K562 (cell line): ENCODE data around the gene PDCD1. TPM values are rescaled to one million over a fixed set of nuclear protein-coding genes. Genes with fewer than 3 reads are reported as not detected.

Experiments
- ATAC-seq: fragments of 200-7000 bp; cut with Tn5 transposase; 3 replicates; pipeline ENCODE4 v1.9.1; 2020; ENCODE audit warnings: moderate library complexity
- Bru-seq: library from RNA; stranded (reverse); fragments of 400-500 nt; gene quantifications from one replicate; lab custom pipeline; 2021; lab: Mats Ljungman, UMichigan
- BruChase-seq, 2 experiments: library from RNA; stranded (reverse); fragments of 400-500 nt; gene quantifications; one replicate each; lab custom pipeline; 2021; lab: Mats Ljungman, UMichigan
- BruUV-seq: library from RNA; stranded (reverse); fragments of 400-500 nt; replicated peaks from 2 replicates; lab custom pipeline; 2021; lab: Mats Ljungman, UMichigan
- CTCF ChIA-PET: fragments of 300-600 bp; formaldehyde crosslinking; extraction: SDS; loops from one replicate; lab custom pipeline; 2021; ENCODE audit warnings: low intra/inter-chr PET ratio; lab: Yijun Ruan, JAX
- POLR2A ChIA-PET: fragments of 300-600, 350-650 bp; sonication (Branson Sonifier 250); formaldehyde crosslinking; extraction: SDS; loops from one replicate; lab custom pipeline; 2021; ENCODE audit warnings: antibody characterized with exemption, inconsistent platforms; lab: Yijun Ruan, JAX
- DNase-seq, 4 experiments: peaks; one replicate each; pipeline versions ENCODE4 v3.0.0 to v3.0.0-alpha.2; 2011 to 2018; ENCODE audit warnings: low spot score in 3 of 4, mixed read lengths in 3 of 4; ENCODE audit errors: extremely low read depth in 1 of 4
- FAIRE-seq: peaks from 2 replicates; lab custom pipeline; 2011; peaks lifted over from hg19 to GRCh38; lab: Jason Lieb, UNC
- H2AFZ ChIP-seq: 2 replicates; pipeline ENCODE4 v1.6.0; 2011; ENCODE audit warnings: low read depth, low read length, control low read depth, inconsistent platforms
- H3K27ac ChIP-seq: fragments of 200-600 bp; 3 replicates; pipeline ENCODE4 v1.8.0; 2011; ENCODE audit warnings: low read depth, mild to moderate bottlenecking, control low read depth, inconsistent platforms, low read length, moderate library complexity, mixed read lengths; ENCODE audit errors: extremely low read depth
- H3K27me3 ChIP-seq, 2 experiments: fragments of 300-600 bp in 1 of 2; 2 replicates in 1 of 2; 3 replicates in 1 of 2; pipeline versions ENCODE4 v1.6.0 to v1.8.0; 2011; ENCODE audit warnings: inconsistent platforms in 2 of 2, low read length in 2 of 2, mild to moderate bottlenecking in 1 of 2, mixed read lengths in 1 of 2, moderate library complexity in 1 of 2; ENCODE audit not compliant: control insufficient read depth in 2 of 2, insufficient read depth in 2 of 2
- H3K36me3 ChIP-seq: fragments of 300-600 bp; 3 replicates; pipeline ENCODE4 v1.8.0; 2011; ENCODE audit warnings: mild to moderate bottlenecking, low read length, inconsistent platforms; ENCODE audit not compliant: control insufficient read depth, insufficient read depth
- H3K4me1 ChIP-seq, 2 experiments: fragments of 200-600 bp in 1 of 2; replicated peaks in 1 of 2; 2 replicates in 1 of 2; 3 replicates in 1 of 2; pipeline versions ENCODE4 v1.5.1 to v1.8.0; 2011; ENCODE audit warnings: inconsistent platforms in 2 of 2, low read length in 2 of 2, mild to moderate bottlenecking in 1 of 2, mixed read lengths in 1 of 2, moderate library complexity in 1 of 2; ENCODE audit not compliant: control insufficient read depth in 2 of 2, insufficient read depth in 2 of 2
- H3K4me2 ChIP-seq: 2 replicates; pipeline ENCODE4 v1.6.1; 2011; ENCODE audit warnings: low read length, control low read depth, inconsistent platforms, mixed read lengths; ENCODE audit not compliant: insufficient read depth
- H3K4me3 ChIP-seq: fragments of 200-600 bp; sonication (generic), shearing (Covaris generic); 2 replicates; pipeline ENCODE4 v1.5.1; 2016; ENCODE audit warnings: control low read depth, inconsistent platforms
- H3K79me2 ChIP-seq: fragments of 200-600 bp; 3 replicates; pipeline ENCODE4 v1.8.0; 2011; ENCODE audit warnings: low read length, inconsistent platforms; ENCODE audit not compliant: control insufficient read depth, insufficient read depth
- H3K9ac ChIP-seq, 2 experiments: 2 replicates each; pipeline versions ENCODE4 v1.6.0 to v1.6.1; 2011; ENCODE audit warnings: low read depth in 2 of 2, low read length in 2 of 2, control low read depth in 1 of 2, inconsistent platforms in 1 of 2, mild to moderate bottlenecking in 1 of 2, mixed read lengths in 1 of 2; ENCODE audit not compliant: insufficient read depth in 1 of 2
- H3K9me1 ChIP-seq: one replicate; pipeline ENCODE4 v1.6.0; 2011; ENCODE audit warnings: inconsistent platforms, mild to moderate bottlenecking, low read length, moderate library complexity; ENCODE audit not compliant: control insufficient read depth, insufficient read depth
- H3K9me3 ChIP-seq: replicated peaks from 2 replicates; pipeline ENCODE4 v1.5.1; 2011; ENCODE audit warnings: low read depth, low read length, inconsistent platforms; ENCODE audit not compliant: control insufficient read depth, insufficient read depth
- H4K20me1 ChIP-seq: replicated peaks from 2 replicates; pipeline ENCODE4 v1.6.1; 2011; ENCODE audit warnings: low read length, inconsistent platforms, mixed read lengths; ENCODE audit not compliant: control insufficient read depth, insufficient read depth
- EGR1 ChIP-seq: fragments of 450-650 bp; conservative IDR thresholded peaks from 2 replicates; pipeline ENCODE4 v1.6.1; 2017; ENCODE audit warnings: mild to moderate bottlenecking
- EHMT2 ChIP-seq: fragments of 450-650 bp; IDR thresholded peaks from 2 replicates; pipeline ENCODE4 v1.6.1; 2018; ENCODE audit warnings: antibody characterized with exemption
- KHSRP ChIP-seq: fragments of 450-650 bp; IDR thresholded peaks from 2 replicates; pipeline ENCODE4 v1.6.1; 2017
- NCOA1 ChIP-seq: fragments of 450-650 bp; IDR thresholded peaks from 2 replicates; pipeline ENCODE4 v1.6.1; 2016; ENCODE audit warnings: low read depth
- NFIC ChIP-seq: fragments of 450-650 bp; IDR thresholded peaks from 2 replicates; pipeline ENCODE4 v1.6.1; 2017; ENCODE audit warnings: mild to moderate bottlenecking, inconsistent platforms
- PHB ChIP-seq: fragments of 250-450 bp; sonication (Bioruptor Pico); IDR thresholded peaks from 2 replicates; pipeline ENCODE4 v1.5.0; 2021
- POLR2G ChIP-seq: fragments of 200-400 bp; formaldehyde crosslinking; IDR thresholded peaks from 2 replicates; pipeline ENCODE4 v1.6.1; 2017; ENCODE audit warnings: low read depth, mild to moderate bottlenecking, antibody characterized with exemption, low read length, moderate library complexity
- ZKSCAN3 ChIP-seq: fragments of 250-450 bp; sonication (Bioruptor Pico); IDR thresholded peaks from 2 replicates; pipeline ENCODE4 v1.4.0; 2020
- ZNF224 ChIP-seq: sonication (generic); formaldehyde crosslinking; IDR thresholded peaks from 2 replicates; pipeline ENCODE4 v1.8.0; 2022; ENCODE audit warnings: mild to moderate bottlenecking, missing genetic modification reagents
- WGBS: fragments of 100-300 bp; shearing (Covaris generic); methylation state at CpG from one replicate; pipeline ENCODE4 v1.1.6; 2016; ENCODE audit warnings: low coverage, mixed read lengths; ENCODE audit not compliant: insufficient coverage; ENCODE audit errors: missing lambda C conversion rate; 5-methylcytosine and 5-hydroxymethylcytosine counted together
- in situ Hi-C: fragments of 300-500 bp; cut with MboI; formaldehyde crosslinking; loops from 4 replicates; pipeline ENCODE4 v1.15.0; 2018; ENCODE audit warnings: inconsistent platforms, mixed read lengths
- intact Hi-C: fragments of 100-400 bp; cut with micrococcal nuclease; formaldehyde crosslinking; loops from 2 replicates; pipeline ENCODE4 v1.14.2; 2022
- long read RNA-seq, 3 experiments: library from polyadenylated mRNA in 2 of 3; library from RNA in 1 of 3; unstranded in 2 of 3; stranded (forward) in 1 of 3; transcript quantifications; one replicate each; pipeline ENCODE4 v2.0.0, GENCODE V29; 2019 to 2022
- polyA minus RNA-seq, 3 experiments: library from RNA; depleted of rRNA, polyadenylated mRNA; stranded (reverse); fragments of >200 nt; gene quantifications; 2 replicates each; pipeline ENCODE4 v1.2.3, GENCODE V29; 2011
- polyA plus RNA-seq, 8 experiments: library from polyadenylated mRNA; depleted of rRNA in 4 of 8; stranded (reverse) in 5 of 8; unstranded in 3 of 8; fragments of >200 nt; fragmentation: Nextera tagmentation in 2 of 8; fragmentation: Illumina TruSeq in 1 of 8; extraction: Ambion mirVana in 2 of 8; extraction: Trizol in 1 of 8; gene quantifications; 2 replicates each; pipeline versions ENCODE4 v1.2.1 to v1.2.3, GENCODE V29; 2011 to 2014; ENCODE audit warnings: inconsistent platforms in 1 of 8, missing spikeins in 1 of 8
- total RNA-seq, 7 experiments: library from RNA; depleted of rRNA in 6 of 7; stranded (reverse); fragments of >200 nt in 6 of 7; fragmentation: Illumina TruSeq in 2 of 7; extraction: Trizol in 2 of 7; gene quantifications; 2 replicates each; pipeline versions ENCODE4 v1.2.1 to v1.2.3, GENCODE V29; 2011 to 2021; ENCODE audit warnings: low replicate concordance in 1 of 7
- TF ChIP-seq, protein P1 (sequence below): fragments of 200-800 bp; sonication (Bioruptor generic); IDR thresholded peaks from 2 replicates; pipeline ENCODE4 v1.6.1; 2017; ENCODE audit warnings: missing genetic modification characterization, missing compliant biosample characterization
- TF ChIP-seq, protein P2 (sequence below): fragments of 450-650 bp; formaldehyde crosslinking; IDR thresholded peaks from 2 replicates; pipeline ENCODE4 v1.4.0; 2020; ENCODE audit warnings: mild to moderate bottlenecking, moderate library complexity
- TF ChIP-seq, protein P3 (sequence below): sonication (generic); formaldehyde crosslinking; IDR thresholded peaks from 2 replicates; pipeline ENCODE4 v1.9.0; 2022; ENCODE audit warnings: mild to moderate bottlenecking, missing genetic modification reagents
- TF ChIP-seq, protein P4 (sequence below): fragments of 450-650 bp; IDR thresholded peaks from 2 replicates; pipeline ENCODE4 v1.6.1; 2016

The PDCD1 gene
- 0.88 and 5.3 TPM in 2 replicates for total RNA-seq (2011; cell fraction: chromatin; rRNA removed; ENCODE audit: low replicate concordance)
- total RNA-seq (2011; cell fraction: nucleolus; rRNA removed): 7.6 and 13.2 TPM in 2 replicates
- 4.0 and 4.3 TPM in 2 replicates for total RNA-seq (2011; cell fraction: nucleoplasm; rRNA removed)
- 1.3 and 2.0 TPM in 2 replicates for total RNA-seq (2014; rRNA removed)
- 0.15 TPM in 1 of 2 replicates, not detected in the other for total RNA-seq (2014; rRNA removed; fragmentation: Illumina TruSeq; extraction: Trizol)
- total RNA-seq (2015; rRNA removed; fragmentation: Illumina TruSeq; extraction: Trizol): 0.25 and 0.53 TPM in 2 replicates
- total RNA-seq (2021): 0.87 and 1.0 TPM in 2 replicates
- 2.3 and 2.5 TPM in 2 replicates for polyA plus RNA-seq (2011; rRNA removed)
- 3.0 and 16.0 TPM in 2 replicates for polyA plus RNA-seq (2011; cell fraction: cytosol; rRNA removed)
- polyA plus RNA-seq (2011; cell fraction: nucleus; rRNA removed): 1.8 and 6.6 TPM in 2 replicates
- 1.0 and 1.2 TPM in 2 replicates for polyA plus RNA-seq (2012)
- 0.28 and 0.90 TPM in 2 replicates for polyA plus RNA-seq (2014; fragmentation: Illumina TruSeq; extraction: Trizol)
- polyA plus RNA-seq (2014; fragmentation: Nextera tagmentation; extraction: Ambion mirVana): not detected
- 1.1 TPM in 2 replicates for polyA plus RNA-seq (2014; rRNA removed)
- polyA minus RNA-seq (2011; rRNA and poly(A)+ RNA removed): 0.18 and 0.56 TPM in 2 replicates
- 1.8 and 2.1 TPM in 2 replicates for polyA minus RNA-seq (2011; cell fraction: cytosol; rRNA and poly(A)+ RNA removed)
- polyA minus RNA-seq (2011; cell fraction: nucleus; rRNA and poly(A)+ RNA removed): 0.56 and 0.94 TPM in 2 replicates
- percentile 32 among the genes with signal in this experiment for Bru-seq, nascent RNA
- percentile 9 among the genes with signal in this experiment for BruChase-seq, experiment 1, labeled RNA remaining after a 2-hour chase
- percentile 17 among the genes with signal in this experiment for BruChase-seq, experiment 2, labeled RNA remaining after a 6-hour chase
- long read RNA-seq, experiment 1, transcript PDCD1-201 (5 exons, 2,114 nt): major isoform, 8 of 19 reads
- long read RNA-seq, experiment 1, partial matches to known transcripts: 3 of 19 reads
- long read RNA-seq, experiment 1, other reads (novel, unspliced or antisense): 8 of 19 reads
- long read RNA-seq, experiment 2, partial matches to known transcripts: 0 of 1 reads
- long read RNA-seq, experiment 2, other reads (novel, unspliced or antisense): 1 of 1 reads
- long read RNA-seq, experiment 3, partial matches to known transcripts: 1 of 4 reads
- long read RNA-seq, experiment 3, other reads (novel, unspliced or antisense): 1 of 4 reads

DNA sequence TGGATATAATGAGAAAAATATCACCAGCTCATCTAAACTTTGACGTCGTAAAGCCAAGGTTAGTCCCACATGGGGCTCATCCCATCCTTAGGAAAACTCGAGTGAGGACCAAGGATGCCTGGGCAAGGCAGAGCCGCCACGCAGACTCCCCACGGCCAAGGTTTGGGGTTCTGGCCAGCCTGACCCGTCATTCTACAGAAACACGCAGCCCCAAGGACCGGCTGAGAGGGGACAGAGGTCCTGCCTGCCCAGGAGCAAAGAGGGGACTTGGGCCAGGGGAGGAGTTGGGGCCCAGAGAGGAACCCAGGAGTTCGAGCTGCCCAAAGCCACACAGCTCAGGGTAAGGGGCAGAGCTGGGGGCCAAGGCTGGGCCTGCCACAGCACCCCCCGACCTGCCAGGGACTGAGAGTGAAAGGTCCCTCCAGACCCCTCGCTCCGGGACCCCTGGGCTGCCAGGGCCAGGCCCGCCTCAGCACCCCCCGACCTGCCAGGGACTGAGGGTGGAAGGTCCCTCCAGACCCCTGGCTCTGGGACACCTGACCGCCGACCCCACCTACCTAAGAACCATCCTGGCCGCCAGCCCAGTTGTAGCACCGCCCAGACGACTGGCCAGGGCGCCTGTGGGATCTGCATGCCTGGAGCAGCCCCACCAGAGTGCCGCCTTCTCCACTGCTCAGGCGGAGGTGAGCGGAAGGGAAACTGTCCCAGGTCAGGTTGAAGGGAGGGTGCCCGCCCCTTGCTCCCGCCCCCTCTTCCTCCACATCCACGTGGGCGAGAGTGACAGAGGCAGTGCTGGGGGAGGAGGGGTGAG lies at the start of gene PDCD1:
Gene PDCD1, minus strand, starts transcription at position 689 of the 811 bp plus-strand sequence. Its CDS starts 56 bp downstream, at position 633.
- CTCF ChIA-PET: no interaction called here
- Histone ChIP-seq H4K20me1 (no peaks in the 10 kb centered on the region), H3K4me3 (peak within 1 kb of the TSS; percentile 10; the same call in 1 of the 2 replicates), H3K27ac (no peak within 1 kb of the TSS), H2AFZ (peak within 1 kb of the TSS; percentile 68), H3K9me1 (no peaks in the 10 kb centered on the region), H3K9ac (peak within 1 kb of the TSS; percentile 30 to 78; a peak in 3 of 4 replicates), H3K4me2 (peak within 1 kb of the TSS; percentile 37; the same call in 1 of the 2 replicates), H3K79me2 (no peaks in the 10 kb centered on the region), H3K9me3 (no peaks in the 10 kb centered on the region), H3K36me3 (no peaks in the 10 kb centered on the region), H3K27me3 (no peaks in the 10 kb centered on the region), H3K4me1 (peaks cover 5 to 79% of the 10 kb centered on the region in 2 experiments; a peak in 4 of 5 replicates)
- FAIRE-seq (peak; percentile 48), DNase-seq (peak; percentile 77 to 85 (median 82)), ATAC-seq (peak; percentile 75)
- BruUV-seq: no TSS peak
- in situ Hi-C loops (loop anchor here (5.0 kb wide), 1 partner anchor 111 kb away; no protein-coding TSS in a partner anchor), intact Hi-C loops (no loop called here)
- POLR2A ChIA-PET: interaction anchor here (0.6 kb wide), 1 partner anchor 14 kb away, joined by 3 read pairs; no protein-coding TSS in a partner anchor
- WGBS: 73% methylated on average over 13 of the region's 28 CpGs
- TF ChIP-seq, protein P1, sequence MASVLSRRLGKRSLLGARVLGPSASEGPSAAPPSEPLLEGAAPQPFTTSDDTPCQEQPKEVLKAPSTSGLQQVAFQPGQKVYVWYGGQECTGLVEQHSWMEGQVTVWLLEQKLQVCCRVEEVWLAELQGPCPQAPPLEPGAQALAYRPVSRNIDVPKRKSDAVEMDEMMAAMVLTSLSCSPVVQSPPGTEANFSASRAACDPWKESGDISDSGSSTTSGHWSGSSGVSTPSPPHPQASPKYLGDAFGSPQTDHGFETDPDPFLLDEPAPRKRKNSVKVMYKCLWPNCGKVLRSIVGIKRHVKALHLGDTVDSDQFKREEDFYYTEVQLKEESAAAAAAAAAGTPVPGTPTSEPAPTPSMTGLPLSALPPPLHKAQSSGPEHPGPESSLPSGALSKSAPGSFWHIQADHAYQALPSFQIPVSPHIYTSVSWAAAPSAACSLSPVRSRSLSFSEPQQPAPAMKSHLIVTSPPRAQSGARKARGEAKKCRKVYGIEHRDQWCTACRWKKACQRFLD (CRISPR knock-in tag): no peak
- TF ChIP-seq, protein P2, sequence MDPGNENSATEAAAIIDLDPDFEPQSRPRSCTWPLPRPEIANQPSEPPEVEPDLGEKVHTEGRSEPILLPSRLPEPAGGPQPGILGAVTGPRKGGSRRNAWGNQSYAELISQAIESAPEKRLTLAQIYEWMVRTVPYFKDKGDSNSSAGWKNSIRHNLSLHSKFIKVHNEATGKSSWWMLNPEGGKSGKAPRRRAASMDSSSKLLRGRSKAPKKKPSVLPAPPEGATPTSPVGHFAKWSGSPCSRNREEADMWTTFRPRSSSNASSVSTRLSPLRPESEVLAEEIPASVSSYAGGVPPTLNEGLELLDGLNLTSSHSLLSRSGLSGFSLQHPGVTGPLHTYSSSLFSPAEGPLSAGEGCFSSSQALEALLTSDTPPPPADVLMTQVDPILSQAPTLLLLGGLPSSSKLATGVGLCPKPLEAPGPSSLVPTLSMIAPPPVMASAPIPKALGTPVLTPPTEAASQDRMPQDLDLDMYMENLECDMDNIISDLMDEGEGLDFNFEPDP (CRISPR knock-in tag): no peak
- TF ChIP-seq KHSRP: no peak
- TF ChIP-seq EHMT2: no peak
- TF ChIP-seq NFIC: peak; percentile 53
- 0 out of 2 replicates have a peak, but pooled peaks have one; percentile 43 for TF ChIP-seq POLR2G
- TF ChIP-seq ZKSCAN3 (CRISPR knock-in tag): no peak
- TF ChIP-seq, protein P3, sequence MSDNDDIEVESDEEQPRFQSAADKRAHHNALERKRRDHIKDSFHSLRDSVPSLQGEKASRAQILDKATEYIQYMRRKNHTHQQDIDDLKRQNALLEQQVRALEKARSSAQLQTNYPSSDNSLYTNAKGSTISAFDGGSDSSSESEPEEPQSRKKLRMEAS (CRISPR knock-in tag): 0 out of 2 replicates have a peak, but pooled peaks have one; percentile 9
- no peak for TF ChIP-seq PHB
- no peak for TF ChIP-seq ZNF224
- TF ChIP-seq NCOA1: no peak
- TF ChIP-seq, protein P4, sequence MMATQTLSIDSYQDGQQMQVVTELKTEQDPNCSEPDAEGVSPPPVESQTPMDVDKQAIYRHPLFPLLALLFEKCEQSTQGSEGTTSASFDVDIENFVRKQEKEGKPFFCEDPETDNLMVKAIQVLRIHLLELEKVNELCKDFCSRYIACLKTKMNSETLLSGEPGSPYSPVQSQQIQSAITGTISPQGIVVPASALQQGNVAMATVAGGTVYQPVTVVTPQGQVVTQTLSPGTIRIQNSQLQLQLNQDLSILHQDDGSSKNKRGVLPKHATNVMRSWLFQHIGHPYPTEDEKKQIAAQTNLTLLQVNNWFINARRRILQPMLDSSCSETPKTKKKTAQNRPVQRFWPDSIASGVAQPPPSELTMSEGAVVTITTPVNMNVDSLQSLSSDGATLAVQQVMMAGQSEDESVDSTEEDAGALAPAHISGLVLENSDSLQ: peak; percentile 76
- TF ChIP-seq EGR1: peak; percentile 83
